Esophagus squamous epithelium (tissue), 4 donors: ENCODE data around the gene MAP7D1.

Source experiments
- POLR2A ChIP-seq, 4 donors: fragments of 450-650 bp; IDR thresholded peaks; one replicate each; pipeline ENCODE4 v1.6.1; 2017; ENCODE audit warnings: antibody characterized with exemption in 4 of 4, mild to moderate bottlenecking in 4 of 4, moderate library complexity in 3 of 4
- TF ChIP-seq, protein P1 (sequence below), 6 experiments: fragments of 450-650 bp in 4 of 6; fragments of 200-600 bp in 2 of 6; sonication (generic) in 2 of 6; IDR thresholded peaks; one replicate each; pipeline ENCODE4 v1.5.1; 2016 to 2019; ENCODE audit warnings: antibody characterized with exemption in 6 of 6, mild to moderate bottlenecking in 4 of 6, moderate library complexity in 4 of 6

DNA sequence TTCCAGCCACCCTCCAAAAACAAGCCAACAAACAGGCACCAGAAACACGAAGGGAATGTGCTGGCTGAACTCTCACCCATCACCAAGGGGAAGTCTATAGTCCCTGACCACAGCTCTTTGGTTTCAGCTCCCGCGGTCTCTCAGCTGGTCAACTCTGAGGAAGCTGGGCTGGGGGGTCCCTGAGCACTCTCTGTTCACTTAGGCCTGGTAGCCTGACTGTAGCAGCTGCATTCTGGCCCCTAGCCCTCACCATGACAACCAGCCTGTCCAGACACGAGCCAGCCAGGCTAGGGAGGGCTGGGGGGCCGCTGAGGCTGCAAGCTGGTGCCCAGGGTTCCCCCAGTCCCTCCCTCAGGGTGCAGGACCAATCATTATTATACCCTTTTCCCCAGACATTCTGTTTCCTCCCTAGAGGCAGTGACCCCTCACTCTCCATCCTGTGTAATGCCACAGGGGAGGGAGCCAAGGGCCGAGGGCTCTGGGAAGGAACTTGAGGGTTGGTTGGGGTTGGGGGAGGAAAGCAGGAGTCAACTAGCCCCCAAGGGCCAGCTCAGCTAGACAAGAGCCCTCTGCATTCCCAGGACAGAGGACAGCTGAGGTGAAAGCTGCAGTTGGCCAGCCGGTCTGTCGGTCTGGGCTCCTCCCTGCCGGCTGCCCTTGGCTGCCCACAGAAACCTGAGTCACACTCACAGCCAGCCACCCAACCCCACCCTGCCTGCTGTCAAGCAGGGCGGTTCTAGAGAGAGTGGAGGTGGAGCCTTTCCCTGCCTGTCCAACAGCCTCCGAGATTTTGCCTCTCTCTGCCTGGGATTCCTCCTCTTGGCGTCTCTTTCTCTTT lies 5.4 kb upstream of the MAP7D1 start:
- TF ChIP-seq, protein P1, sequence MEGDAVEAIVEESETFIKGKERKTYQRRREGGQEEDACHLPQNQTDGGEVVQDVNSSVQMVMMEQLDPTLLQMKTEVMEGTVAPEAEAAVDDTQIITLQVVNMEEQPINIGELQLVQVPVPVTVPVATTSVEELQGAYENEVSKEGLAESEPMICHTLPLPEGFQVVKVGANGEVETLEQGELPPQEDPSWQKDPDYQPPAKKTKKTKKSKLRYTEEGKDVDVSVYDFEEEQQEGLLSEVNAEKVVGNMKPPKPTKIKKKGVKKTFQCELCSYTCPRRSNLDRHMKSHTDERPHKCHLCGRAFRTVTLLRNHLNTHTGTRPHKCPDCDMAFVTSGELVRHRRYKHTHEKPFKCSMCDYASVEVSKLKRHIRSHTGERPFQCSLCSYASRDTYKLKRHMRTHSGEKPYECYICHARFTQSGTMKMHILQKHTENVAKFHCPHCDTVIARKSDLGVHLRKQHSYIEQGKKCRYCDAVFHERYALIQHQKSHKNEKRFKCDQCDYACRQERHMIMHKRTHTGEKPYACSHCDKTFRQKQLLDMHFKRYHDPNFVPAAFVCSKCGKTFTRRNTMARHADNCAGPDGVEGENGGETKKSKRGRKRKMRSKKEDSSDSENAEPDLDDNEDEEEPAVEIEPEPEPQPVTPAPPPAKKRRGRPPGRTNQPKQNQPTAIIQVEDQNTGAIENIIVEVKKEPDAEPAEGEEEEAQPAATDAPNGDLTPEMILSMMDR (IDR thresholded peaks at IDR 0.05), result no peak
- TF ChIP-seq POLR2A (IDR thresholded peaks at IDR 0.05), result peak in 3 of 4 donors; percentile 30 to 74 (median 49)
